Measurements from ENCODE around the gene PDGFB.
"Not testable (repeated sequence)": the region's sequence is repeated elsewhere in the genome, so short reads cannot be mapped to it uniquely, and the experiment has no call there.

PDGFB gene

DNA sequence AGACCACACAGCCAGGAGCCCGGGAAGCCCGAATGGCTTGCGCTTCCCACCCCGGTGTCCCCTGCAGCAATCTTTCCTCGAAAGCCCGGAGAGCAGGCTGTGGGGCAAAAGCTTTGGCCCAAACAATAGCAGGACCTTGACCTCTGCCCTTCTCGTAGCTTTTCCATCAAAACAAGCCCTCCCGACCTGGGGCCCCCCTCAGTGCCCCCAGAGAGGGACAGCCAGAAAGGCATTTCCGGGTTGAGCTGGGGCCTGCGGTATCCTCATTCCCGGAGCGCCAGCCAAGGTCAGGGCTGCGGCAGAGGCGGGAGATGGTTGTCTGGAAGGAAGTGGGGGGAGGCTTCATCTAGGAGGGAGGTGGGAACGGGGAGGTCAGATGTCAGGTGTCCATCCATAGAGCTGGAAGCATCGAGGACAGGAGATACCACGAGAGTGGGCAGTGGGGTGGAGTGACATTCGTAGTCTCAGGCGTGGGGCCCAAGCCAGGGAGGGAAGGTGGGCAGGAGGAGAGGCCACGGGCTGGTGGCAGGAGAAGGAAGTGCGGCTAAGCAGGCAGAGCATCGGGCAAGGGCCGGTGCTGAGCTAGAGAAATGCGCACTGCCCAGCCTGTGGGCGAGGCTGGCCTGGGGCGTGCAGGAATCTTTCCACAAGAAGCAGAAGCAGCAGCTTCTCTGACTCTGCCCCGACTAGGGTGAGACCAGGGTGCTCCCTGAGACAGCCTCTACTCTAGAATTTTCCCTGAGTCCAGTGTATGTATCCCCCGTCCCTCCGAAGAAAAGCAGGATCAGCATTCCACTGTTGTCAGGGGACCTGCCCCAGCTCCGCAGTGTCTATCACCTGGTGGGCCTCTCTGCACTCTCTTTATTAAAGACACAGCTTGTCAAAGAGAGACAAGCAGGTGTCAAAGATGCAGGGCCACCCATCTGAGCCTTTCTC, 14.3 kb downstream of the PDGFB start:
- DNase-seq (ENCODE audit: insufficient read length, low spot score) (no peak), FAIRE-seq (no peak)

DNA sequence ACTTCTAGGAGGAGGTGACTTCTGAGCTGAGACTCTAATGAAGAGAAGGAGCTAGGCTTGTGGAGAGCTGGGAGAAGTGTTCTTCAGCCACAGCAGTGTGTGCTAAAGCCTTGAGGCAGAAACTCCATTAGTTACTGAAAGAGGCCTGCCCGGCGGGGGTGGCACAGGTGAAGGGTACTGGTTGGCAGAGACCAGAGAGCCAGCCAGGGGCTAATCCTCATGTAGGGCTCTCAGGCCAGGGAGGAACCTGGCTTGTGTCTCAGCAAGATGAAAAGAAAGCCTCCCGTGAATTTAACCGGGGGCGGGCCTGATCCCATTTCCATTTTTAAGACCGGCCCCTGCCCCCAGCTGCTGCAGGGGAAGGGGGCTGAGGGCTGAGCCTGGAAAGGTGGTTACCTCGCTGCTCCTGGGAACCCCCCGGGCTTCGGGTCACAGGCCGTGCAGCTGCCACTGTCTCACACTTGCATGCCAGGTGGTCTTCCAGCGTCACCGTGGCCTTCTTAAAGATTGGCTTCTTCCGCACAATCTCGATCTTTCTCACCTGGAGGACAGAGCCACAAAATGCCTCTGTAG, 15.0 kb downstream of the PDGFB start:
- FAIRE-seq, result no peak

DNA sequence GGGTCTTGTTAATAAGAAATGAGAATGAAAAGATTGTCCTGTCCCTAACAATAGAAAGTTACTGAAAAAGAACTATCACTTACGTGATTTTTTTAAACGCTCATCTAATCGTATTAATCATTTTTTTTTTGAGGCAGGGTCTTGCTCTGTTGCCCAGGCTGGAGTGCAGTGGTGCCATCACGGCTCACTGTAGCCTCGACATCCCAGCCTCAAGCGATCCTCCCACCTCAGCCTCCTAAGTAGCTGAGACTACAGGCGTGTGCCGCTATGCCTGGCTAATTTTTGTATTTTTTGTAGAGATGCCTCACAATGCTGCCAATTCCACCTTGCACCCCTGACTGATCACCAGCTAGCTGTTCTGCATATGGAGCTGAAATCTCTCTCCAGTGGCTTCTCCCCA, 15.7 kb downstream of the PDGFB start:
- DNase-seq (ENCODE audit: insufficient read length, low spot score) (no peak), FAIRE-seq (no peak)

More for the DNA sequence above, 15.0 kb downstream of the PDGFB start:
- no peak for DNase-seq (ENCODE audit: insufficient read length, low spot score)

DNA sequence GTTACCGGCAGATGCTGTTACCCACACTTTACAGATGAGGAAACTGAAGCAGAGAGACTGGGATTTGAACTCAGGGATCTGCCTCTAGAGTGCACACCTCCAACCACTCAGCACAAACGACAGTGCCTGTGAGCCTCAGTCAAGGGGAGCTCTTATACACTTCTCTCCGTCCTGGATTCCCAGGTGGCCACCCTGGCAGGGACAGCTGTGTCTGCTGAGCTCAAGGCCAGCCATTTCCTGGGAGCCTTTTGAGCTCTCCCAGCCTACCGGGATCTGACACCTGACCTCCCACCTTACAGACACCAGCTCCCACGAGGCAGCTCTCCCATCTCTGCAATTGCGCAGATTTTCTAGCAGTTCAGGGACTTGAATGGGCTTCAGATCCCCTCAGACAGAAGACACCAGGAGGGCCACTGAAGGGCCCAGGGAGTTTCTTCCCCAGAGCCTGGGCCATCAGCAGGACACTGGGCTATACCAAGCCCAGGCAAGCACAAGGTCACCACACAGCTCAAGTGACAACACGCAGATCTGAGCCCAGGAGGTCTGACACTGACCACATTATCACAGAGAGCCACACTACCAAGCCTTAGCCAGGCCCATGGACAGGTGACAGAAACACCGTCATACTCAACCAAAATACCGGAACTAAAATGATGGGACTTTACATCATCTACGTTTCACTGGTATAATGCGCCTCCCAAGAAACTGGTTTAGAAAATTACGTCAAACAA, 17.1 kb downstream of the PDGFB start:
- no peak for FAIRE-seq
- no peak for DNase-seq (ENCODE audit: insufficient read length, low spot score)

DNA sequence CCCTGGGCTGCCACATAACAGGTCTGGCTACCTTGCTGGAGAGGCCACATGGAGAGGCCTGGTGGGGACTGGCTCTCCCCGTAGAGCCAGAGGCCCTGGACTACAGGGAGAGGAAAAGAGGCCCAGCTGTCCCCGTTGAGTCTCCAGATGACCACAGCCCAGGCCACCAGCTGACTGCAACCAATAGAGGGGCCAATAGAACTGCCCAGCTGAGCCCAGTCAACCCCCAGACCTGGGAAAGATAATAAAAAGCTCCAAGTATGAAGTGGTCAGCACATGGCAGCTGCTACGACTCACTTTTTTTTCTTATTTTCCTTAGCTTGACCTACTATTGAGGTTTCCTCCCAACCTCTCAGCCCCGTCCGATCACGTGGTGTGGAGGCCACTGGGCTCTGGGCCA, 18.4 kb downstream of the PDGFB start:
- FAIRE-seq (no peak), DNase-seq (ENCODE audit: insufficient read length, low spot score) (no peak)

DNA sequence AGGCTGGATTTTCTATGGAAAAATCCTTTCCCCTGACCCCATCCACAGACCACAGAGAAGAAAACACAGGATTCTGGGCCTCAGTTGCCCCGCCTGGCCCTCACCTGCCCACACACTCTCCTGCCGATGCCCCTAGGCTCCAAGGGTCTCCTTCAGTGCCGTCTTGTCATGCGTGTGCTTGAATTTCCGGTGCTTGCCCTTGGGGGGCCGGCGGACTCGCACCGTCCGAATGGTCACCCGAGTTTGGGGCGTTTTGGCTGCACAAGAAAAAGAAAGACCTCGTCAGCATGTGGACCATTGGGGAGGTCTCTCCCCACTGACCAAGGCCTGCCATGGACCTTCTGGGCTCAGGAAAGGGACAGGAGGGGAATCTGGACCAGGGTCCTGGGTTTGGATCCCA, 19.2 kb downstream of the PDGFB start:
- no peak for DNase-seq (ENCODE audit: insufficient read length, low spot score)
- FAIRE-seq, result no peak

DNA sequence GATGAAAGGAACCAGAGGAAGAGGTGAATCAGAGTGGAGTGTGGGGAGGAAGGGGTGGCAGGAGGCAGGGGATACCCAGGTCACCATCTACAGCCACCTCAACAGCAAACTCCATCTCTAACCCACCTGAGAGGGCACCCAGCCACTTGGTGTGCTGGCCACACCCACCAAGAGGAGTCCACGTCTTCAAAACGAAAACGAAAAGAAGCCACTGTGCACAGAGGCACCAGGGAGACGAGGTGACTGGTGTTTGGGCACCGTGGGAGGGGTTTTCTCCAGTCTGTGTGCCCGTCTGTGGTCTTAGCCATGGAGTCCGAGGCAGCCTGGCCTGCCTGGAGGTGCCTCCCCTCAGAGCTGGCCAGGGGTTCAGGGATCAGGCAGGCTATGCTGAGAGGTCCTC, 20.2 kb downstream of the PDGFB start:
- FAIRE-seq, result no peak
- no peak for DNase-seq (ENCODE audit: insufficient read length, low spot score)

GRCh38 chr22:39223091-39223710, 21.6 kb downstream of the PDGFB start:
- no peak for FAIRE-seq
- DNase-seq (ENCODE audit: insufficient read length, low spot score), result no peak

- no peak for DNase-seq (ENCODE audit: insufficient read length, low spot score)
- FAIRE-seq, result no peak
These were observed 22.6 kb downstream of the PDGFB start for GRCh38 chr22:39221999-39222686.

GRCh38 chr22:39220890-39221850, 23.6 kb downstream of the PDGFB start:
- FAIRE-seq (no peak), DNase-seq (ENCODE audit: insufficient read length, low spot score) (no peak)

- DNase-seq (ENCODE audit: insufficient read length, low spot score) (no peak), FAIRE-seq (no peak)
These were observed 24.3 kb downstream of the PDGFB start for GRCh38 chr22:39220450-39220849.

DNA sequence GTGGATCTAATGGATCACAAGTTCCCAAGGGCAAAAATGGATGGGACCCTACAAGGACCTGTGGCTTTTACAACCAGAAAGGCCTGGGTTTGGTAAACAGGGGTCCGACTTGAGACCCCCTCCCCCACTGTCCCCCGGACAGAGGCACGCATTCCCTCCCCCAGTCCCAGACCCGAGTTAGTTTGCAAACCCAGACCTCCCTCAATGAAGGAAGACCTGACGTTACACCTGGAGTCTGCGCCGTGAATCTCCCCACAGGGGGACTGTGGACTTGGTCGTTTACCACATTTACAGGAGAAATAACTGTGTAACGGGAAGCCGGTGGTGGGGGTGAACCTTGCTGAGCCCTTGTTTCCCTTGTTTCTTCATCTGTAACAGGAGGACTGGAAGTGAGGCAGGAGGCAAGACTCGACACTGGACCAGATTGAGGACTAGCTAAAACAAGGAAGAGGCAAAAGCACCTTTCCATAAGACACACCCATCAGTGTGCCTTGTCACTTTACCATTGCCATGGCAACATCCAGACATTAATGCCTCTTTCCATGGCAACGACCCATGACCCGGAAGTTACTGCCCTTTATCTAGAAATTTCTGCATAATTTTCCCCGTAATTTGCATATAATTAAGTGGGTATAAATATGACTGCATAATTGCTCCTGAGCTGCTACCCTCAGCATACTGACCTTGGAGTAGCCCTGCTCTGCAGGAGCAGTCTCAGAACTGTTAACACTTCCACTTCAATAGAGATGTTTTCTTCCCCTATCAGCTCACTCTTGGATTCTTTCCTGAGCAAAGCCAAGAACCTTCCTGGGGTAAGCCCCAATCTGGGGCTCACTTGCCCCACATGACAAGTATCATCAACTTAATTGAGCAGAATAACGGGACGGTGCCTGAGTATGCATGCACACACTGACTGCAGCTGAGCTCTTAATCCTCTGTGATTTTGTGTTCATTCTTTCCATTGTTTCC, 25.4 kb downstream of the PDGFB start:
- DNase-seq (ENCODE audit: insufficient read length, low spot score), result no peak

DNA sequence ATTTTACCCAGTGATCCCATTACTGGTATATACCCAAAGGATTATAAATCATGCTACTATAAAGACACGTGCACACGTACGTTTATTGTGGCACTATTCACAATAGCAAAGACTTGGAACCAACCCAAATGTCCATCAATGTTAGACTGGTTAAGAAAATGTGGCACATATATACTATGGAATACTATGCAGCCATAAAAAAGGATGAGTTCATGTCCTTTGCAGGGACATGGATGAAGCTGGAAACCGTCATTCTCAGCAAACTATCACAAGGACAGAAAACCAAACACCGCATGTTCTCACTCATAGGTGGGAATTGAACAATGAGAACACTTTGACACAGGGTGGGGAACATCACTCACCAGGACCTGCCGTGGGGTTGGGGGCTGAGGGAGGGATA, 26.4 kb downstream of the PDGFB start:
- DNase-seq (ENCODE audit: insufficient read length, low spot score); FAIRE-seq: not testable (repeated sequence)

More for the DNA sequence above, 25.4 kb downstream of the PDGFB start:
- no peak for FAIRE-seq

DNA sequence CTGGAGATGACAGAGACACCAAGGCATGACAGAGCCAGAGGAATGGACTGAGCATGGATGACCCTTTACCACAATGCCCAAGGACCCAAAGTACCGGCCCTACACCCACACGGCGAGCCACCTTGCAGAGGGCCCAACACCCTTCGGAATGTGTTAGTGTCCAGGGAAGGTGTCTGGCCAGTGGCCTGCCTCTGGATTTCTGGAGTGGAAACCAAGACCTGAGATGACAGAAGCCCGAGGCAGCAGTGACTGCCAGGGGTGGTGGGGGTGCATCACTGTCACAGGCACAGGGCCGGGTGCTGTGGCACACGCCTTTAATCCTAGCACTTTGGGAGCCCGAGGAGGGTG, 28.7 kb downstream of the PDGFB start:
- no peak for FAIRE-seq

GRCh38 chr22:39215426-39216142, 29.2 kb downstream of the PDGFB start:
- FAIRE-seq (no peak), DNase-seq (ENCODE audit: insufficient read length, low spot score) (no peak)

More for the DNA sequence above, 28.7 kb downstream of the PDGFB start:
- DNase-seq (ENCODE audit: insufficient read length, low spot score), result no peak

GRCh38 chr22:39215070-39215396, 29.7 kb downstream of the PDGFB start:
- DNase-seq (ENCODE audit: insufficient read length, low spot score) (no peak), FAIRE-seq (no peak)

- no peak for FAIRE-seq
- DNase-seq (ENCODE audit: insufficient read length, low spot score), result no peak
These were observed 30.3 kb downstream of the PDGFB start for GRCh38 chr22:39214383-39215069.

Data from GM19239 (cell line).